Gastroesophageal sphincter (tissue), 3 donors: ENCODE data around the gene PLCL1.

Experiments used
- EP300 ChIP-seq: sonication (generic); formaldehyde crosslinking; IDR thresholded peaks from one replicate; pipeline ENCODE4 v1.6.1; 2017; ENCODE audit warnings: antibody characterized with exemption, mild to moderate bottlenecking
- POLR2A ChIP-seq, 2 donors: fragments of 450-650 bp; IDR thresholded peaks; one replicate each; pipeline ENCODE4 v1.6.1; 2017; ENCODE audit warnings: antibody characterized with exemption in 2 of 2, mild to moderate bottlenecking in 2 of 2, moderate library complexity in 1 of 2
- POLR2AphosphoS5 ChIP-seq: sonication (generic); formaldehyde crosslinking; IDR thresholded peaks from one replicate; pipeline ENCODE4 v1.6.1; 2017; ENCODE audit warnings: antibody characterized with exemption
- TF ChIP-seq, protein P1 (sequence below), 4 experiments: fragments of 200-600 bp in 2 of 4; fragments of 450-650 bp in 2 of 4; sonication (generic) in 1 of 4; IDR thresholded peaks; one replicate each; pipeline ENCODE4 v1.5.1; 2017 to 2019; ENCODE audit warnings: antibody characterized with exemption in 4 of 4, mild to moderate bottlenecking in 2 of 4, moderate library complexity in 2 of 4

- TF ChIP-seq, protein P1, sequence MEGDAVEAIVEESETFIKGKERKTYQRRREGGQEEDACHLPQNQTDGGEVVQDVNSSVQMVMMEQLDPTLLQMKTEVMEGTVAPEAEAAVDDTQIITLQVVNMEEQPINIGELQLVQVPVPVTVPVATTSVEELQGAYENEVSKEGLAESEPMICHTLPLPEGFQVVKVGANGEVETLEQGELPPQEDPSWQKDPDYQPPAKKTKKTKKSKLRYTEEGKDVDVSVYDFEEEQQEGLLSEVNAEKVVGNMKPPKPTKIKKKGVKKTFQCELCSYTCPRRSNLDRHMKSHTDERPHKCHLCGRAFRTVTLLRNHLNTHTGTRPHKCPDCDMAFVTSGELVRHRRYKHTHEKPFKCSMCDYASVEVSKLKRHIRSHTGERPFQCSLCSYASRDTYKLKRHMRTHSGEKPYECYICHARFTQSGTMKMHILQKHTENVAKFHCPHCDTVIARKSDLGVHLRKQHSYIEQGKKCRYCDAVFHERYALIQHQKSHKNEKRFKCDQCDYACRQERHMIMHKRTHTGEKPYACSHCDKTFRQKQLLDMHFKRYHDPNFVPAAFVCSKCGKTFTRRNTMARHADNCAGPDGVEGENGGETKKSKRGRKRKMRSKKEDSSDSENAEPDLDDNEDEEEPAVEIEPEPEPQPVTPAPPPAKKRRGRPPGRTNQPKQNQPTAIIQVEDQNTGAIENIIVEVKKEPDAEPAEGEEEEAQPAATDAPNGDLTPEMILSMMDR (IDR thresholded peaks at IDR 0.05) = no peak
- no peak for TF ChIP-seq EP300
- TF ChIP-seq POLR2AphosphoS5 = no peak
- TF ChIP-seq POLR2A (IDR thresholded peaks at IDR 0.05) = no peak
These were observed 279.8 kb downstream of the PLCL1 start for GRCh38 chr2:198084156-198084555.
